ENCODE data around the gene KICS2.
"Not testable (repeated sequence)": the region's sequence is repeated elsewhere in the genome, so short reads cannot be mapped to it uniquely, and the experiment has no call there.

KICS2 gene

DNA sequence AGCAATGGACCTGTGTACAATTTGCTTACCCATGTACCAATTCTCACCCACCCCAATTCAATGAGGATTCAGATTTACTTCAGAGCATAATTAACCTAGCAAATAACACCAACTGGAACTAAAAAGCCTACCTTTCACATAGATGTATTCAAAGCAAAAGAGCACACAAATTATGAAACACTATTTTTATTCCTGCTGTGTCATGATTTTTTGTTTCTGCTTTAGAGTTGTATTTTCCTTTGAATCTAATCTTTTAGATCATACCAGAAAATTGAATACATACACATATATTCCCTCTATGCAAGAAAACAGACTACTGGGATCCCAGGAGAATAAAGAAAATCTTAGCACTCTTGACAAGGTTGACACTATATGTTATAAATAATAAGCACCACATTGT lies 5.9 kb downstream of the KICS2 start:
- DNase-seq (ENCODE audit: low read depth in 2 of 2): no peak

- DNase-seq (ENCODE audit: low read depth in 2 of 2): no peak
Observed at GRCh38 chr12:64212119-64212746, 9.9 kb downstream of the KICS2 start.

GRCh38 chr12:64207453-64207852 lies 14.6 kb downstream of the KICS2 start:
- DNase-seq (ENCODE audit: low read depth in 2 of 2): no peak

DNA sequence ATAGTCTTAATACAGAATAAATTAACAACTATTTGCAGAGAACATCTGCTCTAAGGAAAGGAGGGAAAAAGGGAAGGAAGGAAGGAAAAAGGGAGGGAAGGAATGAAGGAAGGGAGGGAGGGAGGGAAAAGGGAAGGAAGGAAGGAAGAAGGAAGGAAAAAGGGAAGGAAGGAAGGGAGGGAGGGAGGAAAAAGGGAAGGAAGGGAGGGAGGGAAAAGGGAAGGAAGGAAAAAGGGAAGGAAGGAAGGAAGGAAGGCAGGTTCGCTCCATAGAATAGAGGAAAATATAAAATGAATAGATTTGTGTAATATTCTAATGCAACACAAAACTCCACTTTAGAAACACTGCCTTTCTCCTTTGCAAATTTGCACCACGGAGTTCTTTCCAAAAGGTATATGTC lies 16.6 kb downstream of the KICS2 start:
- no peak for DNase-seq (ENCODE audit: low read depth in 2 of 2)

- no peak for DNase-seq (ENCODE audit: low read depth in 2 of 2)
Observed at GRCh38 chr12:64203775-64204174, 18.3 kb downstream of the KICS2 start.

DNA sequence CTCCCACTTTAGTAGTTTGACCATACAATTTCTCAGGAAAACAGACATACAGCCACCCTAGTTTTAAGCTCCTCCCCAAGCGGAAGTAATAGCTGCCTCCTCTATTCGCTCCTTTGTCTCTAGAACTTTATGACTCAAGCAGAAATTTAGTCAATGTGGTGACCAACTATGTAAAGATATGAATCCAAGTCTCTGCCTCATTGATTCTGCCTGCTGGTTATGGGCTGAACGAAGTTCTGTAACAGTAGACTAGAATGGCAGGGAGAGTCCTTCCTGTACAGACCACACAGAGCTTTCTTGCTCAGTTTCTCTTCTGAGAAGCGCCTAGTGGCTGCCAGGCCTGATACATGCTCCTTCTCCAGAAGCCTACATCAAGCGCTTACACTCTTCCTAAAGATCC lies 19.1 kb downstream of the KICS2 start:
- no peak for DNase-seq (ENCODE audit: low read depth in 2 of 2)

DNA sequence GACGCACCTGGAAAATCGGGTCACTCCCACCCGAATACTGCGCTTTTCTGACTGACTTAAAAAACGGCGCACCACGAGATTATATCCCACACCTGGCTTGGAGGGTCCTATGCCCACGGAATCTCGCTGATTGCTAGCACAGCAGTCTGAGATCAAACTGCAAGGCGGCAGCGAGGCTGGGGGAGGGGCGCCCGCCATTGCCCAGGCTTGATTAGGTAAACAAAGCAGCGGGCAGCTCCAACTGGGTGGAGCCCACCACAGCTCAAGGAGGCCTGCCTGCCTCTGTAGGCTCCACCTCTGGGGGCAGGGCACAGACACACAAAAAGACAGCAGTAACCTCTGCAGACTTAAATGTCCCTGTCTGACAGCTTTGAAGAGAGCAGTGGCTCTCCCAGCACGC lies 26.3 kb downstream of the KICS2 start:
- DNase-seq (ENCODE audit: low read depth in 2 of 2): not testable (repeated sequence)

DNA sequence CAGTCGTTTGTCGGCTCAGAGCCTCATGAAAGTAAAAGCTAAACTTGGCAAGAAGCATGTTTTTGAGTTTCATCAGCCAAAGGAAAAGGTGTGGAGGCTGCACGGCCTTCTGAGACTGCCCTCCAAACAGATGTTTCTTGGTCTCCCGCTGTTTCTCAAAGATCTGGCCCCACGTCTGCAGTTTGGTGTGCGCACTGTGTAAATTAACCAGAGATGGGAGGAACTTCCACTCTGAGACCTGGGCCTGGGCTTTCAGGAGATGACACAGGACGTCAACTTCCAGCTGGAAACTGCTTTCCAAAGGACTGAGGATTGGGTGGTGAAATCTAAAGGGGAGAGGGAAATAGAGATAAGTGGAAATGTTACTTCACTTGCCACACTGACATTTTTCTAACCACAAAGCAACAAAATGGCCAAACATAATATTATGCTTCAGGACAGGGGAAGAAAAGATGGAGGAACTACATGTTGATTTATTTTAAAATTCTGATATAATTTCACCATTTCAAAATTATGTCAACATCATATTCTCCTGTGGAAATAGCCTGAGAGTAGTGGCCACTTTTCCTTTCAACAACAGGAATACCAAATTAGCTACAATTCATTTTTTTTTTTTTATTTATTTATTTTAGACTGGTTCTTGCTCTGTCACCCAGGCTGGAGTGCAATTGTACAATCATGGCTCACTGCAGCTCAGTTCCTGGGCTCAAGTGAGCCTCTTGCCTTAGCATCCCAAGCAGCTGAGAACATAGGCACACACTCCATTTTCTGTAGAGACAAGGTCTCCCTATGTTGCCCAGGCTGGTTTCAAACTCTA lies 27.6 kb downstream of the KICS2 start:
- DNase-seq (ENCODE audit: low read depth in 2 of 2): no peak

DNA sequence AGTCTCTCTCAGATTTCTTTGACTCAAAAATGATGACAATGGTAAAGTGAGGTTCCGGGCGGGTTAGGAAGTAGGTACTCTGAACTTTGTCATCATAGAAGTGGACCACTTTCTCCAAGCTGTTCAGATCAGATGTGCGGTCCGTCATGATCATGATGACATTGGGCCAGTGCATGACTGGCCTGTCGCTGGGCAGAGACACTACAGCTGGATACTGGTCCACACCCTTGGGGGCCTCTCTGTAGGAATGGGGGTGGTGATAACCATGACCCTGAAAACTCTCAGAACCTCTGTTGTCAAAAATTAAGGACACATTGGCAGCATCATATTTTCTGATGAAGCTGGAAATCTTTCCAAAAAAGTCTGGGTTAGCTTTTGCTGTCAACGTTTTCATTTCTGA lies 28.2 kb downstream of the KICS2 start:
- no peak for DNase-seq (ENCODE audit: low read depth in 2 of 2)

DNA sequence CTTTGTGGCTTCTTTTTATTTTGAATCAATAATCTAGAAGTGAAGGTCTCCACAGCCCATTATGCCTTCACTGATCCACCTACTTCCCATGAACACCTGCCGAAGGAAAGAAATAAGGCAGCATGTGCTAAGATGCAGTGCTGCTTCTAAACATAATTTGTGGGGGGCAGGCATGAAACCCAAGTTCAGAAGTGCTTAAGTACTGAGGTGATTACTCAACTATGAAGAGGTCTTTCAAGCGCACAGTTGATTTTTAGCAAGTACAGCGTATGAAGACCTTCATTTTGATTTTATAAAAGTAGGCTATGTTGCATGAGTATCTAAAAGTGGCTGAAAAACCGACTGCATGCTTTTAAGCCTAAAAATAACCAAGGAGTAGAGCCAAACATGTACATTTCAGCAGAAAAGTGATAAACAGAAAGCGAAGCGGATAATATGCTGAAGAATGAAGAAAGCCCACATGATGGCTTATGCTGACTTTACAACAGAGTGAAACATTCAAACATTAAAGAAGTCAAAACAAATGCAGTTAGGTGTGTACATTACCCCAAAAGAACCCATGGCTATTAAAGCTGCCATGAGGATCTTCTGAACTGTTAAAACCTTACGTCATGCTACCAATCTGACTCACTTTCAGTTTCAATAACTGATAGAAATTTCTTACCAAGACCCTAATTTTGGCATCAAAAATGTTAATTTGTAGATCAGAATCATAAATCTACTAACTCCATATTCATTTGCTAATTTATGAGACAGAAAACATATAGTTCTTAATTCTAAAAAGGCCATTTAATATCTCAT lies 29.3 kb downstream of the KICS2 start:
- DNase-seq (ENCODE audit: low read depth in 2 of 2): no peak

DNA sequence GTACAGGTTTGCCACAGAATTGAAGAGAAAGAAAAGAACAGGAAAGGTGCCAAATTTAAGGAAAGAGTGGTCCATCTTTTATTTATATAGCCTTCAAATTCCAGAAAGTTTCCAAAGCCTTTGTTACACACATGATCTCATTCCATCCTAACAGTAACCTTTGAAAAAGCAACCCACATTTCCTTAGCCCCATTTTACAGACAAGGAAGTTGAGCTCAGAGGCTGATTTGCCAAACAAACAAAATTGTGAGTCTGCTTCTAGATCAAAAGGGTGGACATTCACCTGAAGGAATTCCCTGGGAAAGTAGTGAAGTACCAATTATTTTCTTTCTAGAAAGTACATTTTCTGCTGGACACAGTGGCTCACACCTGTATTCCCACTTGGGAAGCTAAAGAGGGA lies 32.0 kb downstream of the KICS2 start:
- DNase-seq (ENCODE audit: low read depth in 2 of 2): no peak

DNA sequence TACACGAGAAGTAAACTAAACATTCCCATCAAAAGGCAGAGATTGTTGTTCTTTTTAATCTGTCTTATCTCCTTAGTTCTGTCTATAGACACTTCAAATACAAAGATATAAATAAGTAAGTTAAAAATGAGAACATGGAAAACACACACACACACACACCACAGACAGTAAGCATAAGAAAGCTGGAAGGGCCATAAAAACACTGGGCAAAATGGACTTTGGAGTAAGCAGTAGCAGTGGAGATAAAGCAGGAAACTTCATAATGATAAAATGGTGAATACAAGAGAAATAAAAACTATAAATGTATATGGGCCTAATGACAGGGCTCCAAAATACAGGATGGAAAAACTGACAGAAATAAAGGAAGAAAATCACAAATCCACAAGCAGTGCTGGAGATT lies 32.6 kb downstream of the KICS2 start:
- DNase-seq (ENCODE audit: low read depth in 2 of 2): no peak

DNA sequence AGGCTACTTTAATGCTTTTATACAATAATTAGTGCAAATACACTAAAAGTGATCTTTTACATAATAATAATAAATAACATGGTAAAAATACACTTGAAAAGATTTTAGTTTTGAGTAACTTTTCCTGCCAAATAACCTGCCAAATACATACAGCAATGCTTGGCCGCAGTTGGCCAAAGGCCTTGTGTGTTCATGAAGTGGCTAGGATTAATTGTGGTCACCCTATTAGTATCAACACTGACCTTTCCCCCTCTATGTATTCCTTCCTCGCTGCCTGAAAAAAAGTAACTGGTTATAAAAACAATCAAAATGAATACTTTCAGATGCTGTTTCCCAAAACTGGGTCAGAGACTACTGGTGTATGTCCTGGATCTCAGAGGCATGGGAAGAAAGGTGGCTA lies 34.3 kb downstream of the KICS2 start:
- no peak for DNase-seq (ENCODE audit: low read depth in 2 of 2)

DNA sequence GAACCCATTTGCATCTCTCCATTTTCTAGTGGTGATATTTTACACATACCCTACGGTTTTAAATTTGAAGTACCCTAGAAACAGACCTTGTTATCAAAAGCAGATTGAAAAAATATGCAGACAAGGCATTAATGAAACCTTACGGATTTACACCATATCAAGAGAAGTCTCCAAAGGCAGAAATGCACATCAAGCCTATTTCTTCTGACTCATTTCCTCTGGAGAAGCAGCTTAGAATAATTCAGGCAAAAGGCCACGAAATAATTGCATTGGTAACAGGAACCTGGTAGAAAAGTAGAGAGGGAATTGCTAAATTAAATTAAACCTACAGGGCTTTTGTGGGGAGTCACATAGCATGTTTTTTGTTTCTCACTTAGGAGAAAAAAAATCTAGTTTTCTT lies 34.7 kb downstream of the KICS2 start:
- no peak for DNase-seq (ENCODE audit: low read depth in 2 of 2)

GRCh38 chr12:64186789-64187188 lies 35.3 kb downstream of the KICS2 start:
- no peak for DNase-seq (ENCODE audit: low read depth in 2 of 2)

- DNase-seq (ENCODE audit: low read depth in 2 of 2): no peak
Observed at GRCh38 chr12:64184216-64184615, 37.9 kb downstream of the KICS2 start.

- no peak for DNase-seq (ENCODE audit: low read depth in 2 of 2)
Observed at GRCh38 chr12:64181430-64182291, 40.4 kb downstream of the KICS2 start.

- no peak for DNase-seq (ENCODE audit: low read depth in 2 of 2)
Observed at GRCh38 chr12:64180951-64181350, 41.1 kb downstream of the KICS2 start.

DNA sequence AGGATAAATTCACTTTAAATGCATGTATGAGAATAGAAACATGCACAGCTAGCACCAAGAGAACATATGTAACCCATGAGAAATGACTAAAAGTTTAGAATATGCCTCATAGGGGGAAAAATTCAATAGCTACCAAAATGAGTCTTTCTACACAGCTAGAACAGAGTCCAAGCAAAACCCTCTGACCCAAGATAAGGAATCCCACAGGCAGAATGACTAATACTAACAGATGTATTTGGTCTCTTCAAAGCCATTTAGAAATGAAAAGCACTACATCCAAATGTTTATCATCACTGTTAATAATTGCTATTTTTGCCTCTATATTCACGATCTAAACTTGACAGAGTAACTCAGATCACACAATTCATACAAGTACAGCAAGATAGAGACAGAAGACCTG lies 44.0 kb downstream of the KICS2 start:
- no peak for DNase-seq (ENCODE audit: low read depth in 2 of 2)

GRCh38 chr12:64177001-64177400 lies 45.1 kb downstream of the KICS2 start:
- no peak for DNase-seq (ENCODE audit: low read depth in 2 of 2)

- DNase-seq (ENCODE audit: low read depth in 2 of 2): no peak
Observed at GRCh38 chr12:64175254-64175945, 46.7 kb downstream of the KICS2 start.

Measured in stimulated activated CD4-positive, alpha-beta T cell treated with anti-CD3 and anti-CD28 coated beads, Interleukin-1b, Interleukin-23, amount 100 ng/mL, for 1 hour (primary cell).